Stomach smooth muscle (tissue), 2 donors: ENCODE data around the gene PER3.

ENCODE experiments used
- H3K27ac ChIP-seq: one replicate; pipeline ENCODE4 v1.7.0; 2013; ENCODE audit warnings: mild to moderate bottlenecking, low read length, inconsistent platforms
- H3K27me3 ChIP-seq, 2 donors: one replicate each; pipeline ENCODE4 v1.7.0; 2013; ENCODE audit warnings: low read length in 2 of 2; ENCODE audit not compliant: insufficient read depth in 2 of 2, control insufficient read depth in 1 of 2
- H3K36me3 ChIP-seq, 2 donors: one replicate each; pipeline ENCODE4 v1.7.0; 2013; ENCODE audit warnings: low read length in 2 of 2; ENCODE audit not compliant: control insufficient read depth in 2 of 2, insufficient read depth in 2 of 2
- H3K4me1 ChIP-seq: one replicate; pipeline ENCODE4 v1.7.0; 2013; ENCODE audit warnings: low read length; ENCODE audit not compliant: control insufficient read depth, insufficient read depth
- H3K4me3 ChIP-seq, 2 donors: one replicate each; pipeline ENCODE4 v1.7.0; 2013; ENCODE audit warnings: low read length in 2 of 2
- H3K9ac ChIP-seq, 2 donors: one replicate each; pipeline ENCODE4 v1.7.0; 2013; ENCODE audit warnings: low read length in 2 of 2, mild to moderate bottlenecking in 1 of 2
- H3K9me3 ChIP-seq, 2 donors: one replicate each; pipeline ENCODE4 v1.7.0; 2013; ENCODE audit warnings: low read length in 2 of 2; ENCODE audit not compliant: control insufficient read depth in 2 of 2
- donor health status: healthy.
- donor health status: Pancreatic carcinoma.

PER3 gene

GRCh38 chr1:7805460-7805859, 21.4 kb downstream of the PER3 start:
- Histone ChIP-seq H3K4me3 (no peak overlapping the region), H3K9me3 (no peaks in the 10 kb centered on the region), H3K36me3 (peaks cover 54 to 64% of the 10 kb centered on the region in 2 donors), H3K4me1 (no peaks in the 10 kb centered on the region), H3K9ac (no peak overlapping the region), H3K27me3 (no peaks in the 10 kb centered on the region), H3K27ac (no peak overlapping the region)

GRCh38 chr1:7808253-7808844, 24.3 kb downstream of the PER3 start:
- H3K36me3 ChIP-seq, result peaks cover 60 to 71% of the 10 kb centered on the region in 2 donors

GRCh38 chr1:7809742-7810141, 25.7 kb downstream of the PER3 start:
- Histone ChIP-seq H3K9me3 (peaks cover 0 to 6% of the 10 kb centered on the region in 2 donors), H3K9ac (no peak overlapping the region), H3K27me3 (no peaks in the 10 kb centered on the region), H3K36me3 (peaks cover 67 to 69% of the 10 kb centered on the region in 2 donors), H3K4me1 (no peaks in the 10 kb centered on the region), H3K27ac (no peak overlapping the region), H3K4me3 (no peak overlapping the region)

More at GRCh38 chr1:7808253-7808844, 24.3 kb downstream of the PER3 start:
- Histone ChIP-seq H3K4me1 (no peaks in the 10 kb centered on the region), H3K9me3 (peaks cover 0 to 2% of the 10 kb centered on the region in 2 donors), H3K9ac (no peak overlapping the region), H3K27ac (no peak overlapping the region), H3K27me3 (no peaks in the 10 kb centered on the region), H3K4me3 (no peak overlapping the region)

GRCh38 chr1:7810395-7810794, 26.3 kb downstream of the PER3 start:
- Histone ChIP-seq H3K4me1 (no peaks in the 10 kb centered on the region), H3K36me3 (peaks cover 62 to 64% of the 10 kb centered on the region in 2 donors)

GRCh38 chr1:7811476-7811875, 27.4 kb downstream of the PER3 start:
- H3K4me1 ChIP-seq, result no peaks in the 10 kb centered on the region
- H3K9ac ChIP-seq, result no peak overlapping the region
- peaks cover 0 to 6% of the 10 kb centered on the region in 2 donors for H3K9me3 ChIP-seq
- H3K36me3 ChIP-seq, result peaks cover 54 to 55% of the 10 kb centered on the region in 2 donors
- H3K27me3 ChIP-seq, result no peaks in the 10 kb centered on the region
- no peak overlapping the region for H3K4me3 ChIP-seq
- no peak overlapping the region for H3K27ac ChIP-seq

More at GRCh38 chr1:7810395-7810794, 26.3 kb downstream of the PER3 start:
- H3K27ac ChIP-seq, result no peak overlapping the region
- peaks cover 0 to 6% of the 10 kb centered on the region in 2 donors for H3K9me3 ChIP-seq
- no peak overlapping the region for H3K9ac ChIP-seq
- H3K27me3 ChIP-seq, result no peaks in the 10 kb centered on the region
- H3K4me3 ChIP-seq, result no peak overlapping the region

- Histone ChIP-seq H3K9me3 (peaks cover 0 to 6% of the 10 kb centered on the region in 2 donors), H3K9ac (no peak overlapping the region), H3K4me1 (no peaks in the 10 kb centered on the region), H3K36me3 (peaks cover 49 to 56% of the 10 kb centered on the region in 2 donors), H3K4me3 (no peak overlapping the region), H3K27ac (no peak overlapping the region), H3K27me3 (no peaks in the 10 kb centered on the region)
Observed at GRCh38 chr1:7813677-7814373, 29.7 kb downstream of the PER3 start.

- H3K36me3 ChIP-seq, result peaks cover 48 to 58% of the 10 kb centered on the region in 2 donors
- no peaks in the 10 kb centered on the region for H3K27me3 ChIP-seq
- no peak overlapping the region for H3K27ac ChIP-seq
- H3K9ac ChIP-seq, result no peak overlapping the region
- H3K4me3 ChIP-seq, result no peak overlapping the region
- no peaks in the 10 kb centered on the region for H3K9me3 ChIP-seq
- H3K4me1 ChIP-seq, result no peaks in the 10 kb centered on the region
Observed at GRCh38 chr1:7821282-7821681, 37.2 kb downstream of the PER3 start.

- no peaks in the 10 kb centered on the region for H3K9me3 ChIP-seq
- H3K27me3 ChIP-seq, result no peaks in the 10 kb centered on the region
- H3K9ac ChIP-seq, result no peak overlapping the region
- peaks cover 47 to 68% of the 10 kb centered on the region in 2 donors for H3K36me3 ChIP-seq
- H3K4me1 ChIP-seq, result no peaks in the 10 kb centered on the region
- no peak overlapping the region for H3K4me3 ChIP-seq
- H3K27ac ChIP-seq, result no peak overlapping the region
Observed at GRCh38 chr1:7824701-7825100, 40.6 kb downstream of the PER3 start.

GRCh38 chr1:7826363-7826762, 42.3 kb downstream of the PER3 start:
- Histone ChIP-seq H3K9me3 (no peaks in the 10 kb centered on the region), H3K36me3 (peaks cover 42 to 65% of the 10 kb centered on the region in 2 donors), H3K27me3 (no peaks in the 10 kb centered on the region), H3K4me3 (no peak overlapping the region), H3K4me1 (no peaks in the 10 kb centered on the region), H3K27ac (no peak overlapping the region), H3K9ac (no peak overlapping the region)

GRCh38 chr1:7827126-7827955, 43.2 kb downstream of the PER3 start:
- Histone ChIP-seq H3K27ac (no peak overlapping the region), H3K9ac (no peak overlapping the region), H3K4me1 (no peaks in the 10 kb centered on the region), H3K9me3 (no peaks in the 10 kb centered on the region), H3K27me3 (no peaks in the 10 kb centered on the region), H3K4me3 (no peak overlapping the region), H3K36me3 (peaks cover 36 to 60% of the 10 kb centered on the region in 2 donors)
